IMR-90 (cell line): ENCODE results near the gene GLRA3. TPM values are rescaled to one million over a fixed set of nuclear protein-coding genes. Genes with fewer than 3 reads are reported as not detected.

Experiments
- ATAC-seq: fragments of 200-7000 bp; cut with Tn5 transposase; 2 replicates; pipeline ENCODE4 v1.9.1; 2020; ENCODE audit warnings: low read depth, mild to moderate bottlenecking, moderate library complexity
- BruUV-seq: library from RNA; stranded (reverse); fragments of 400-500 nt; replicated peaks from 2 replicates; lab custom pipeline; 2021; lab: Mats Ljungman, UMichigan
- CTCF ChIA-PET: fragments of 300-600 bp; formaldehyde crosslinking; extraction: SDS; loops from one replicate; lab custom pipeline; 2021; ENCODE audit warnings: antibody characterized with exemption; lab: Yijun Ruan, JAX
- POLR2A ChIA-PET: fragments of 300-600 bp; sonication (Branson Sonifier 250); formaldehyde crosslinking; loops from one replicate; lab custom pipeline; 2022; ENCODE audit warnings: antibody characterized with exemption; ENCODE audit not compliant: unreplicated experiment; lab: Charles Lee
- DNase-seq: peaks from one replicate; pipeline ENCODE4 v3.0.0; 2013
- H2AFZ ChIP-seq: replicated peaks from 2 replicates; pipeline ENCODE3; 2013; ENCODE audit warnings: low read length, mild to moderate bottlenecking; ENCODE audit not compliant: poor library complexity
- H2AK5ac ChIP-seq: 2 replicates; pipeline ENCODE4 v1.6.1; 2013; ENCODE audit warnings: low read depth, low read length, inconsistent platforms
- H2AK9ac ChIP-seq: replicated peaks from 2 replicates; pipeline ENCODE3; 2013; ENCODE audit warnings: mild to moderate bottlenecking, low read depth, low read length, moderate library complexity; ENCODE audit not compliant: poor library complexity
- H2BK120ac ChIP-seq: 2 replicates; pipeline ENCODE4 v1.6.1; 2013; ENCODE audit warnings: low read depth, low read length, inconsistent platforms
- H2BK15ac ChIP-seq: 3 replicates; pipeline ENCODE4 v1.6.1; 2013; ENCODE audit warnings: low read depth, low read length, inconsistent platforms
- H2BK20ac ChIP-seq: 2 replicates; pipeline ENCODE4 v1.6.1; 2013; ENCODE audit warnings: low read depth, mild to moderate bottlenecking, inconsistent platforms, low read length, moderate library complexity
- H2BK5ac ChIP-seq: 2 replicates; pipeline ENCODE4 v1.6.1; 2013; ENCODE audit warnings: mild to moderate bottlenecking, low read depth, low read length, inconsistent platforms; ENCODE audit not compliant: poor library complexity, severe bottlenecking
- H3K14ac ChIP-seq: replicated peaks from 2 replicates; pipeline ENCODE4 v1.6.1; 2013; ENCODE audit warnings: low read depth, low read length, inconsistent platforms
- H3K18ac ChIP-seq: 2 replicates; pipeline ENCODE4 v1.6.1; 2013; ENCODE audit warnings: low read depth, low read length, control low read depth
- H3K23ac ChIP-seq: 2 replicates; pipeline ENCODE4 v1.6.1; 2013; ENCODE audit warnings: low read depth, low read length, inconsistent platforms
- H3K27ac ChIP-seq: 2 replicates; pipeline ENCODE4 v1.5.1; 2013; ENCODE audit warnings: mild to moderate bottlenecking, control low read depth, low read length; ENCODE audit not compliant: insufficient read depth
- H3K27me3 ChIP-seq: 2 replicates; pipeline ENCODE4 v1.6.1; 2013; ENCODE audit warnings: low read length; ENCODE audit not compliant: control insufficient read depth, insufficient read depth
- H3K36me3 ChIP-seq: 2 replicates; pipeline ENCODE4 v1.6.1; 2013; ENCODE audit warnings: low read length, mixed read lengths; ENCODE audit not compliant: control insufficient read depth, insufficient read depth
- H3K4ac ChIP-seq: 2 replicates; pipeline ENCODE4 v1.6.1; 2013; ENCODE audit warnings: low read depth, low read length, inconsistent platforms
- H3K4me1 ChIP-seq: 2 replicates; pipeline ENCODE4 v1.6.1; 2013; ENCODE audit warnings: low read length, mixed read lengths; ENCODE audit not compliant: control insufficient read depth, insufficient read depth
- H3K4me2 ChIP-seq: 2 replicates; pipeline ENCODE4 v1.6.1; 2013; ENCODE audit warnings: low read depth, mild to moderate bottlenecking, control low read depth, low read length, moderate library complexity
- H3K4me3 ChIP-seq: 2 replicates; pipeline ENCODE4 v1.5.1; 2013; ENCODE audit warnings: low read depth, mild to moderate bottlenecking, control low read depth, low read length, moderate library complexity; ENCODE audit not compliant: insufficient read depth
- H3K56ac ChIP-seq: 2 replicates; pipeline ENCODE4 v1.6.1; 2013; ENCODE audit warnings: low read length, inconsistent platforms; ENCODE audit not compliant: insufficient read depth; ENCODE audit errors: extremely low read depth
- H3K79me1 ChIP-seq, 2 experiments: 2 replicates each; pipeline ENCODE4 v1.6.1; 2013; ENCODE audit warnings: low read length in 2 of 2, inconsistent platforms in 1 of 2, low read depth in 1 of 2
- H3K9ac ChIP-seq: 2 replicates; pipeline ENCODE4 v1.6.1; 2013; ENCODE audit warnings: low read depth, low read length, control low read depth
- H3K9me1 ChIP-seq: 2 replicates; pipeline ENCODE4 v1.6.1; 2013; ENCODE audit warnings: low read length, inconsistent platforms; ENCODE audit not compliant: insufficient read depth
- H3K9me3 ChIP-seq: 2 replicates; pipeline ENCODE4 v1.6.1; 2013; ENCODE audit warnings: low read length; ENCODE audit not compliant: control insufficient read depth, insufficient read depth
- H4K20me1 ChIP-seq: 2 replicates; pipeline ENCODE4 v1.6.1; 2013; ENCODE audit warnings: low read length, inconsistent platforms; ENCODE audit not compliant: insufficient read depth
- H4K5ac ChIP-seq: 2 replicates; pipeline ENCODE4 v1.6.1; 2013; ENCODE audit warnings: mild to moderate bottlenecking, low read depth, low read length, control low read depth
- H4K8ac ChIP-seq, 2 experiments: 2 replicates each; pipeline ENCODE4 v1.6.1; 2013; ENCODE audit warnings: low read depth in 2 of 2, low read length in 2 of 2, control low read depth in 1 of 2, inconsistent platforms in 1 of 2
- H4K91ac ChIP-seq: 2 replicates; pipeline ENCODE4 v1.6.1; 2013; ENCODE audit warnings: low read depth, low read length, inconsistent platforms; ENCODE audit not compliant: insufficient read depth
- CEBPB ChIP-seq: IDR thresholded peaks from 2 replicates; pipeline ENCODE4 v1.6.1; 2012; ENCODE audit warnings: low read depth, low read length, improper control_type of control experiment
- CTCF ChIP-seq: conservative IDR thresholded peaks from 2 replicates; pipeline ENCODE4 v1.5.1; 2012; ENCODE audit warnings: mild to moderate bottlenecking, low read depth, low read length, improper control_type of control experiment
- dilution Hi-C: fragments of 300-500 bp; cut with HindIII; formaldehyde crosslinking; loops from one replicate; pipeline ENCODE4 v1.14.3; 2018; ENCODE audit warnings: low sequenced_read_pairs; ENCODE audit not compliant: unreplicated experiment
- in situ Hi-C: fragments of 300-500 bp; cut with MboI; formaldehyde crosslinking; loops from 3 replicates; pipeline ENCODE4 v1.14.3; 2019; ENCODE audit warnings: low sequenced_read_pairs, inconsistent platforms, mixed read lengths
- intact Hi-C: fragments of 100-400 bp; cut with micrococcal nuclease; formaldehyde crosslinking; loops from 2 replicates; pipeline ENCODE4 v1.10.0; 2022
- polyA plus RNA-seq, 3 experiments: library from polyadenylated mRNA; depleted of rRNA; stranded (reverse); fragments of >200 nt; gene quantifications; 2 replicates each; pipeline ENCODE4 v1.2.3, GENCODE V29; 2012; ENCODE audit warnings: low replicate concordance in 1 of 3
- total RNA-seq: library from RNA; depleted of rRNA; stranded (reverse); fragments of >200 nt; gene quantifications from 2 replicates; pipeline ENCODE4 v1.2.3, GENCODE V29; 2012

The GLRA3 gene
- total and polyA plus RNA-seq, 2 of the 4 experiments (the other 2 are of a cell fraction): not detected

- H3K4ac ChIP-seq: no peak overlapping the region
- ChIA-PET CTCF (no interaction called here), POLR2A (no interaction called here)
- TF ChIP-seq CEBPB (no peak), CTCF (no peak)
- H3K14ac ChIP-seq: no peak overlapping the region
- no peak overlapping the region for H4K91ac ChIP-seq
- no peak overlapping the region for H2BK15ac ChIP-seq
- BruUV-seq: no TSS peak
- no peak overlapping the region for H2AK5ac ChIP-seq
- no peak overlapping the region for H2AFZ ChIP-seq
- no peak overlapping the region for H3K56ac ChIP-seq
- in situ Hi-C loops (no loop called here), intact Hi-C loops (loop anchor here (10.0 kb wide), 1 partner anchor 309 kb away; no protein-coding TSS in a partner anchor), dilution Hi-C loops (no loop called here)
- no peaks in the 10 kb centered on the region for H3K9me1 ChIP-seq
- no peak overlapping the region for H3K4me3 ChIP-seq
- H4K8ac ChIP-seq: no peak overlapping the region
- H3K79me1 ChIP-seq: no peaks in the 10 kb centered on the region
- no peak overlapping the region for H3K27ac ChIP-seq
- no peak overlapping the region for H3K18ac ChIP-seq
- H3K4me1 ChIP-seq: no peaks in the 10 kb centered on the region
- no peak overlapping the region for H3K4me2 ChIP-seq
- H2BK5ac ChIP-seq: no peak overlapping the region
- H2BK120ac ChIP-seq: no peak overlapping the region
- peaks cover 3% of the 10 kb centered on the region; the same call in 1 of the 2 replicates for H3K9me3 ChIP-seq
- no peak for DNase-seq
- H2BK20ac ChIP-seq: no peak overlapping the region
- H3K23ac ChIP-seq: no peak overlapping the region
- H4K5ac ChIP-seq: no peak overlapping the region
- H3K36me3 ChIP-seq: no peaks in the 10 kb centered on the region
- no peaks in the 10 kb centered on the region for H3K27me3 ChIP-seq
- no peak overlapping the region for H2AK9ac ChIP-seq
- H3K9ac ChIP-seq: no peak overlapping the region
- no peak for ATAC-seq
- H4K20me1 ChIP-seq: no peaks in the 10 kb centered on the region
Measured at GRCh38 chr4:174835536-174835935, 6.5 kb upstream of the GLRA3 start.
